ENCODE results near the gene ZNF569. TPM values are rescaled to one million over a fixed set of nuclear protein-coding genes. Genes with fewer than 3 reads are reported as not detected.
A peak's percentile ranks its signal among the peaks of the same experiment; 100 is the strongest.

ZNF569 gene
- total RNA-seq, 4 donors from 2014 or later = 8.6 to 13.7 (median 9.7) TPM

- WGBS, 2 donors = 1% methylated on average over 25 to 38 of the region's 40 CpGs
- Histone ChIP-seq H3K36me3 (peaks cover 0 to 9% of the 10 kb centered on the region in 2 donors), H3K9me3 (no peaks in the 10 kb centered on the region), H3K4me3 (replicated peaks in 1 of 3) (peak within 1 kb of the TSS; percentile 49 to 81 (median 49)), H3K27me3 (no peaks in the 10 kb centered on the region), H3K27ac (peak within 1 kb of the TSS; percentile 90 to 97 (median 95)), H3K4me1 (peaks cover 6 to 7% of the 10 kb centered on the region in 2 donors)
- intact Hi-C loops (cut with DNase I) = no loop called here
- DNase-seq = peak; percentile 89 to 90
- TF ChIP-seq CTCF (IDR thresholded peaks at IDR 0.05) (no peak), POLR2A (IDR thresholded peaks at IDR 0.05) (peak in 1 of 2 donors; percentile 63)
These were observed 39.3 kb upstream of the ZNF569 start, which contains the start of gene ZNF793 for GRCh38 chr19:37506387-37507166. ZNF793 (plus strand) TSS chr19:37506939; CDS start chr19:37523440, 16,501 bp downstream.

GRCh38 chr19:37505958-37506386, 38.7 kb upstream of the ZNF569 start:
- Histone ChIP-seq H3K4me3 (replicated peaks in 1 of 3) (peak overlapping the region; percentile 49 to 81 (median 49)), H3K36me3 (peaks cover 0 to 3% of the 10 kb centered on the region in 2 donors), H3K9me3 (no peaks in the 10 kb centered on the region), H3K4me1 (peaks cover 6 to 7% of the 10 kb centered on the region in 2 donors), H3K27ac (peak overlapping the region; percentile 90 to 97 (median 95)), H3K27me3 (no peaks in the 10 kb centered on the region)
- DNase-seq = no peak
- no peak for TF ChIP-seq POLR2A (IDR thresholded peaks at IDR 0.05)
- no peak for TF ChIP-seq CTCF (IDR thresholded peaks at IDR 0.05)
- WGBS, 2 donors = 2 to 5% methylated on average over 11 to 12 of the region's 12 CpGs
- intact Hi-C loops (cut with DNase I) = no loop called here

GRCh38 chr19:37492213-37492612, 25.0 kb upstream of the ZNF569 start:
- Histone ChIP-seq H3K4me3 (replicated peaks in 1 of 3) (no peak overlapping the region), H3K36me3 (no peaks in the 10 kb centered on the region), H3K27ac (no peak overlapping the region), H3K4me1 (no peaks in the 10 kb centered on the region), H3K27me3 (no peaks in the 10 kb centered on the region), H3K9me3 (no peaks in the 10 kb centered on the region)
- no peak for TF ChIP-seq CTCF (IDR thresholded peaks at IDR 0.05)
- no peak for TF ChIP-seq POLR2A (IDR thresholded peaks at IDR 0.05)
- 71 to 84% methylated on average over 3 of the region's 3 CpGs for WGBS, 2 donors
- DNase-seq = no peak
- intact Hi-C loops (cut with DNase I) = no loop called here

GRCh38 chr19:37484406-37485168, 17.3 kb upstream of the ZNF569 start:
- Histone ChIP-seq H3K9me3 (no peaks in the 10 kb centered on the region), H3K4me3 (replicated peaks in 1 of 3) (no peak overlapping the region), H3K27ac (no peak overlapping the region), H3K4me1 (no peaks in the 10 kb centered on the region), H3K27me3 (no peaks in the 10 kb centered on the region), H3K36me3 (peaks cover 41 to 45% of the 10 kb centered on the region in 2 donors)
- TF ChIP-seq CTCF (IDR thresholded peaks at IDR 0.05) (no peak), POLR2A (IDR thresholded peaks at IDR 0.05) (no peak)
- intact Hi-C loops (cut with DNase I) = loop anchor here (5.0 kb wide), 1 partner anchor 53 kb away; no protein-coding TSS in a partner anchor
- DNase-seq = no peak
- 95% methylated on average over 8 of the region's 8 CpGs for WGBS, 2 donors

Data from thyroid gland (tissue), 4 donors.